WERI-Rb-1 (cell line): ENCODE measurements around the gene NID1.

Source experiments
- DNase-seq: peaks from one replicate; pipeline ENCODE4 v3.0.0-alpha.2; 2020
- H3K27ac ChIP-seq: fragments of 250-450 bp; sonication (Bioruptor Pico); 2 replicates; pipeline ENCODE4 v1.5.1; 2020; ENCODE audit warnings: mild to moderate bottlenecking, moderate library complexity
- H3K27me3 ChIP-seq: fragments of 250-450 bp; sonication (Bioruptor Pico); 2 replicates; pipeline ENCODE4 v1.5.1; 2021; ENCODE audit warnings: mild to moderate bottlenecking, low read depth, moderate library complexity; ENCODE audit not compliant: insufficient read depth, severe bottlenecking
- H3K36me3 ChIP-seq: fragments of 250-450 bp; sonication (Bioruptor Pico); 2 replicates; pipeline ENCODE4 v1.5.1; 2020; ENCODE audit warnings: mild to moderate bottlenecking, moderate library complexity
- H3K4me3 ChIP-seq: 2 replicates; pipeline ENCODE4 v1.5.1; 2011; ENCODE audit warnings: low read depth, mild to moderate bottlenecking, control low read depth, low read length
- H3K9me3 ChIP-seq: fragments of 250-450 bp; sonication (Bioruptor Pico); 2 replicates; pipeline ENCODE4 v1.5.1; 2021; ENCODE audit warnings: mild to moderate bottlenecking, moderate library complexity; ENCODE audit not compliant: severe bottlenecking
- CTCF ChIP-seq: IDR thresholded peaks from 2 replicates; pipeline ENCODE4 v1.5.1; 2011; ENCODE audit warnings: low read depth, mild to moderate bottlenecking, control low read depth, inconsistent platforms, low read length

Gene NID1

GRCh38 chr1:236024641-236025040, 40.2 kb downstream of the NID1 start:
- no peak for DNase-seq
- H3K36me3 ChIP-seq: peaks cover 4% of the 10 kb centered on the region; the same call in 1 of the 2 replicates
- H3K27me3 ChIP-seq: no peaks in the 10 kb centered on the region
- no peak overlapping the region for H3K27ac ChIP-seq
- no peak overlapping the region for H3K4me3 ChIP-seq
- TF ChIP-seq CTCF: no peak
- no peaks in the 10 kb centered on the region for H3K9me3 ChIP-seq

- no peak overlapping the region for H3K4me3 ChIP-seq
- H3K27ac ChIP-seq: no peak overlapping the region
- no peak for DNase-seq
- H3K27me3 ChIP-seq: no peaks in the 10 kb centered on the region
- no peak for TF ChIP-seq CTCF
- no peaks in the 10 kb centered on the region for H3K9me3 ChIP-seq
- H3K36me3 ChIP-seq: peaks cover 4% of the 10 kb centered on the region; the same call in 1 of the 2 replicates
Measured at GRCh38 chr1:236023926-236024565, 40.8 kb downstream of the NID1 start.

GRCh38 chr1:236021424-236022135, 43.3 kb downstream of the NID1 start:
- DNase-seq: no peak
- TF ChIP-seq CTCF: no peak
- Histone ChIP-seq H3K27me3 (no peaks in the 10 kb centered on the region), H3K36me3 (peaks cover 4% of the 10 kb centered on the region; the same call in 1 of the 2 replicates), H3K4me3 (no peak overlapping the region), H3K27ac (no peak overlapping the region), H3K9me3 (no peaks in the 10 kb centered on the region)

GRCh38 chr1:236020359-236021219, 44.3 kb downstream of the NID1 start:
- Histone ChIP-seq H3K4me3 (no peak overlapping the region), H3K27me3 (no peaks in the 10 kb centered on the region), H3K27ac (no peak overlapping the region), H3K9me3 (no peaks in the 10 kb centered on the region), H3K36me3 (peaks cover 4% of the 10 kb centered on the region; the same call in 1 of the 2 replicates)
- DNase-seq: no peak
- no peak for TF ChIP-seq CTCF

GRCh38 chr1:236018885-236019453, 45.9 kb downstream of the NID1 start:
- no peak overlapping the region for H3K4me3 ChIP-seq
- DNase-seq: no peak
- no peaks in the 10 kb centered on the region for H3K9me3 ChIP-seq
- TF ChIP-seq CTCF: no peak
- peaks cover 4% of the 10 kb centered on the region; the same call in 1 of the 2 replicates for H3K36me3 ChIP-seq
- H3K27ac ChIP-seq: no peak overlapping the region
- no peaks in the 10 kb centered on the region for H3K27me3 ChIP-seq
